ENCODE data around the gene AGA.

Gene AGA

DNA sequence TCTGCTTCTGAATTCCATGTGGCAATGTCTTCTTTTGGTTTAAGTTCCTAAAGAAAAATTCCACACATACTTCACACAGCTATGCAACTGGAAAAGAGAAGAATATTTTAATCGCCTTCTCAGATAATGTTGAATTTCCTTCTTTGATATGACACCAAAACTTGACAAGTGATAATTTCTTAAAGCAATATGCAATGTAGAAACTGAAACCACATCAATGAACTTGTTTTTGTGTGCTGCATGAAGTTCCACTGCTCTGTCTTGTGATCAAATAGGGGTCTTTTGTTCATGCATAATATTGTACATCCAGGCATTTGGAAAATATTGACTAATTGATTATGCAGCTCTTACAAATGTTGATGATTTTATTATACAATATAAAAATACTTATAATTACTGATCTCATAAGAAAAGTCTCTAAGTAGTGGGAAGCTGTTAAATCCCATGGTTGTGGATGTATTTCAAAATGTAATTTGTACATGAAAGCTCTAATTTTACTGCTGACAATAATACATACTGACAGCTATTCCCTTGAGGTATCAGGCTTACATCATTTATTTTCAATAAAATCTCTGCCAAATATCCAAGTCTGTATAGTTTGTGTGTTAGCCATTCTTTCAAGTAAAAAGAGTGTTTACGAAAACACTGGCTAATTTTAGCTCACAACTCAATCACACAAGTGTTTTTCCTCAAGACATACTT is 56.5 kb downstream of the AGA start:
- no peak for DNase-seq

DNA sequence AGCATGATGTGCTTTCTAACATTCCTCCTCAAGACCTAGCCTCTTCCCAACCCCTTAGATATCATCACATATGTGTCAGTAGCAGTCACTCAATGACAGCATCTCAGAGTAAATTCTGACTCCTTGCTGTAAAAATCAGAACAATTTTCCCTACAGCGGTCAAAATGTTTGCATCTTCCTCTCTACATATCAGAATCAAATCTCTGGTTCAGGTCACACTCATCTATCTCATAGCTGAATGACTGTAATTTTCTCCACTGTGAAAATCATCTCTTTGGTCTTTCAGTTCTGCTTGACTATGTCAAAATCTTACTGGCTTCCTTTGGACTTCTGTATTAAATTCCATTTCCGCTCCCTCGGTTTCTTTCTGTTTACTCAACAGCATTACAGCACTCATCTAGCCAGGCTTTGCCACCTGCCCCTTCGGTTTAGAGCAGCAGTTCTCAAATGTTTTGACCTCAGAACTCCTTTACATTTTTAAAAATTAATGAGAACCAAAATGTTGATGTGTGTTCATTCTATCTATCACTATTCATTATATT is 57.3 kb downstream of the AGA start:
- DNase-seq, result no peak

DNA sequence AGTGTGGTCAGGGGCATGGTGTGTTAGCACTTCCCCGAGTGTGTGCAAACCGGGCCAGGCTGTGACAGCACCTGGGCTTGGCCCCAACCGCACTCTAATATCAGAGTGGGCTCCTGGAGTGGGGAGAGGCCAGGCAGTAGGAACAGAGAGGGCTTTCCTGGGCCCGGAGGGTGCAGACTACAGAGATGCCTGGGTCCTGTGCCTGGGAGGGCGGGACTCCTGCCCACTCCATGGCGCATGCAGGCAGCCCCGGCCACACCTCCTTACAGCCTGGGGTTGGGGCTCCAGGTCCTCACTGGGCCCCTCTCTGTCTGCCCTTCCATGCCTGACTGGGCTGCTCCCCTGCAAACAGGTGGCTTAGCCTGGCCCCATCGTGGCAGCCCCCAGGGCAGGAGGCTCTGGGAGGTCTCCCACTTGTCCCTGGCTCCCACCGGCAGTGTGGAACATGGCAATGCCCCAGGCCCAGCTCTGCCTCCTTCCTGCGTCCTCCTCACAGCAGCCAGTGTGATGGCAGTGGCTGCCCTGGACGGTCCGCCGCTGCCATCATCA is 60.4 kb downstream of the AGA start:
- no peak for DNase-seq
